ENCODE results near the gene NTN3.
"Not testable (repeated sequence)": the region's sequence is repeated elsewhere in the genome, so short reads cannot be mapped to it uniquely, and the experiment has no call there.

NTN3 gene

DNA sequence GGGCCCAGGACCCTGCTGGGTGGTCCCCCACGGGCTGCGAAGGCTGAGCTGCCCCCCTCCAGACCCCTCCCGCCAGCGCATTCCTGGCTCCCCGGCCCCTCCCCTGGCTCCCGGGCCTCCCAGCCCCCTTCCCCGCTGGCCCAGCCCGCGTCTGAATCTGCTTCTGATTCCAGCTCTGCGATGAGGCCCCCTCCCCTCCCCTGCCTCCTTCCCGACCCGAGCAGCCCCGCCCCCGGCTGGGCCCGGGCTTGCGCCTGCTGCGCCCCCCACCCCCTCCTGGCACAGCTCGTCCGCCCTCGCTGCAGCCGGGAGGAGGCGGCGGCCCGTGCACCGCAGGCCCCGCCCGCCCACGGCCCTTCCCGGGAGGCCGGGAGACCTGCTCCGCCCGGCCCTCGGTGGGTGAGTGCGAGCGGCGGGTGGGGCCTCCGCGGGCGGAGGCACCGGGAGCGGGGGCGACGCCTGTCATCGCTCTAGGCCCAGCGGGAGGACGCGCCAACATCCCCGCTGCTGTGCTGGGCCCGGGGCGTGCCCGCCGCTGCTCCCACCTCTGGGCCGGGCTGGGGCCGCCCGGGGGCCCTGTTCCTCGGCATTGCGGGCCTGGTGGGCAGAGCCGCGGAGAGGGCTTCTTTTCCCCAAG lies at the start of gene NTN3:
Gene NTN3, plus strand, starts transcription at position 282 of the 637 bp plus-strand sequence. CDS start 405 bp downstream, outside the sequence.
- DNase-seq (ENCODE audit: low read depth): no peak

DNA sequence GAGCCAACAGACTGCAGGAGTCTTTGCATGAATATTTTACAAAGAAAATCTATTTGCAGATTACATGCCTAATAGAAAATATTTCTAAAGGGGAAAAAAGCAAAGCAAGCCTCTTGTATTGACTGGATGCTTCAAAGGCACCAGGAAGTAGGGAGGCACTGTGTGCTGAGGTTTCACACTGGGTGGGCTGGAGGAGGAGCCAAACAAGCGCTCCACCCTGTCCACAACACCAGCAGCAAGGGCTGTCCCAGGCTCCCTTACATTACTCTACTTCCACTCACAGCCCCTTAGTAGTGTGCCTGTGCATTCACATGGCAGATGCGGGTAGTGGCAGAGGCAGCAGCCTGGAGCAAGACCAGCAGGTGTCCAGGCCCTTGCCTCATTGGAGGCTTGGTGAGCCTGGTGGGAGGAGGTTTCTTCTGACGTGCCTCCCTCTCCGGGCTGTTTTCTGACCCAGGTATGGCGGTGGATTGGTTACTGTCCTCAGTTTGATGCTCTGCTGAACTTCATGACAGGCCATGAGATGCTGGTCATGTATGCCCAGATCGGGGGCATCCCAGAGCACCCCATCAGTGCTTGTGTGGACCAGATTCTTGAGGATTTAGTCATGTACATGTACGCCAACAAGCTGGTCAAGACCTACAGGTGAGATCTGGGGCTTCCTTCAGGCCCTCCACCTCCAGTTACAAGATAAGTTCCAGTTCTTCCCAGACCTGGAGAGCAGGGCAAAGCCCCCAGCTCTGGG lies 48.8 kb upstream of the NTN3 start:
- no peak for DNase-seq (ENCODE audit: low read depth)

- no peak for DNase-seq (ENCODE audit: low read depth)
Observed at GRCh38 chr16:2424061-2425007, 46.8 kb upstream of the NTN3 start.

GRCh38 chr16:2425008-2425518 lies 46.0 kb upstream of the NTN3 start:
- no peak for DNase-seq (ENCODE audit: low read depth)

GRCh38 chr16:2425825-2426430 lies 45.2 kb upstream of the NTN3 start:
- DNase-seq (ENCODE audit: low read depth): no peak

DNA sequence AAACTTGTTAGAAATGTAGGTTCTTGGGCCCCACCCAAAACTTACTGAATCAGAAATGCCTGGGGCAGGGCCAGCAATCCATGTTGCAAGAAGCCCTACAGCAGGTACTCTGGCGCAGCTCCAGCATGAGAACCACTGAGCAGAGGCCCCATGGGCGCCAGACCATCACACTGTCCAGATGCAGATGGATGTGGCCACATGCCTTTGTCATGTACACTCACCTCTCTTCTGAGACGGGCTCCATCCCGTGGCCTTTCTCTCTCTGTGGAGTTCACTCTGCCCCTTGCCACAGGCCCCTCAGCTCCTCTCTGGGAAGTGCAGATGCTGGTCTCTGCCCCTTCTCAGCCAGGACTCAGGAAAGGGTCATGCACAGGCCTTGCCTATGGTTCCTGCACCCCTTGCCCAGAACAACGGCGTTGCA lies 44.1 kb upstream of the NTN3 start:
- DNase-seq (ENCODE audit: low read depth): no peak

- no peak for DNase-seq (ENCODE audit: low read depth)
Observed at GRCh38 chr16:2427526-2427925, 43.6 kb upstream of the NTN3 start.

DNA sequence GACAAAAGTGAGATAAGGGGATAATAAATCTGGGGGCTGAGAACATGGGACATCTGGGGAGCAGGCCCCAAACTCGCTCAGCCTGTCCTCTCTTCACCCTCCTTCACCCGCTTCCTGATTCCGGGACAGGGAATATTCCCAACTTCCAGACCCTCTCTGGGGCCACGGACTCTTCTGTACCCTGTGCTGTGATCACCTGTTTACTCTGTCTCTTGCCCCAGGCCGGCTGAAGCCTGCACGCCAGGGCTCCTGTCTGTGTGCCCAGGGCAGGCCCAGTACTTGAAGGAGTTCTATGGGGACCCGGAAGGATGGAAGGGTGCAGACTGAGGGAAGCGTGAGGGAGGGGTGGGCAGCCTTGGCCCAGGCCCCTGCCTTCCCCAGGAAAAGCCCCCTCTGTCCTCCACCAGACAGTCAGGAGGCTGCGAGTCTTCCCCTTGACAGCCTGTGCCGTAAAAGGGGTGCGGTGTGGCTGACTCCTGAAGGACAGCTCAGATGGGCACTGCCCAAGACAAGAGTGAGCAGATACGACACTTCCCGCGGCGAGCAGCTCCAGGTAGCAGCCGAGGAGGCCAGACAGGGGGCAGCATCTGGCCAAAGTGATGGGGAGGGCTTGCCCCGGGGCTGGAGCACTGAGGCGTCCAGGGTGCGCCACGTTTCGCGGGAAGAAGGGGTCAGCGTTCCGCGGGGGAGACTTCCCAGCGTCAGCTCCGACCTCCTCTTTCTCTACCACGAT lies 42.9 kb upstream of the NTN3 start:
- no peak for DNase-seq (ENCODE audit: low read depth)

GRCh38 chr16:2428784-2429033 lies 42.4 kb upstream of the NTN3 start:
- DNase-seq (ENCODE audit: low read depth): peak; percentile 15

DNA sequence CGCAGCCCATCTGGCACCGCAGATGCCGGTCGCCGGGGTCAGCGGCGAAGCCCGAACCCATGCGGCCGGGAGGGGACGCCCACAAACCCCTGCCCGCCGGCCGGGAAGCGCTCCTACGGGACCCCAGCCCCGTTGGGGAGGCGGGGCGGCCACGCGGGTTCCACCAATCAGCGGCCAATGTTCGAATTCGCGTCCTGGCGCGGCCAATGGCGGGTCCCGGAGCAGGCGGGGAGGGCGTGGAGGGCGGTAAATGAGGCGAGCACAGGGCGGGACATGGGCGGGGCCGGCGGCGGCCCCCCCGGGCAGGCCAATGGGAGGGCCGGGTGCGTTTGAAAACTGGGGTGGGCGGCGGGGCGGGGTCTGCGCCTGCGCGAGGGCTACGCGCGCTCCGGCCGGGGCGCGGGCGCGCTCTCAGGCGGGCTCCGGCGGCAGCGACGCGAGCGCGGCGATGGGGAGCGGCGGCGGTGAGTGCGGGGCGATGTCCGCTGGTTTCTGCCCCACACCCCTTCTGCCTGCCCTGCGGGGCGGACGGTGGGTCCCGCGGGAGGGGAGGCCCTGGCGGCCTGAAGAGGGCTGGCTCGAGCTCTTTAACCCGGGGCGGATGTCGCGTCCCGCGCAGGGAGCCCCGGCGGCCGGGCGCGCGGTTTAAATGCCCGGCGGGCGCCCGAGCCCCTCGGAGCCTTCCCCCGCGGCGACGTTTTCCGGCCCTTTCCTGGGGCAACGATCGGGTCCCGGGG lies 41.9 kb upstream of the NTN3 start, which contains the start of gene CCNF:
Gene CCNF, plus strand, starts transcription at position 414 of the 737 bp plus-strand sequence. Its CDS starts 35 bp downstream, at position 449.
- peak; percentile 99 for DNase-seq (ENCODE audit: low read depth)

DNA sequence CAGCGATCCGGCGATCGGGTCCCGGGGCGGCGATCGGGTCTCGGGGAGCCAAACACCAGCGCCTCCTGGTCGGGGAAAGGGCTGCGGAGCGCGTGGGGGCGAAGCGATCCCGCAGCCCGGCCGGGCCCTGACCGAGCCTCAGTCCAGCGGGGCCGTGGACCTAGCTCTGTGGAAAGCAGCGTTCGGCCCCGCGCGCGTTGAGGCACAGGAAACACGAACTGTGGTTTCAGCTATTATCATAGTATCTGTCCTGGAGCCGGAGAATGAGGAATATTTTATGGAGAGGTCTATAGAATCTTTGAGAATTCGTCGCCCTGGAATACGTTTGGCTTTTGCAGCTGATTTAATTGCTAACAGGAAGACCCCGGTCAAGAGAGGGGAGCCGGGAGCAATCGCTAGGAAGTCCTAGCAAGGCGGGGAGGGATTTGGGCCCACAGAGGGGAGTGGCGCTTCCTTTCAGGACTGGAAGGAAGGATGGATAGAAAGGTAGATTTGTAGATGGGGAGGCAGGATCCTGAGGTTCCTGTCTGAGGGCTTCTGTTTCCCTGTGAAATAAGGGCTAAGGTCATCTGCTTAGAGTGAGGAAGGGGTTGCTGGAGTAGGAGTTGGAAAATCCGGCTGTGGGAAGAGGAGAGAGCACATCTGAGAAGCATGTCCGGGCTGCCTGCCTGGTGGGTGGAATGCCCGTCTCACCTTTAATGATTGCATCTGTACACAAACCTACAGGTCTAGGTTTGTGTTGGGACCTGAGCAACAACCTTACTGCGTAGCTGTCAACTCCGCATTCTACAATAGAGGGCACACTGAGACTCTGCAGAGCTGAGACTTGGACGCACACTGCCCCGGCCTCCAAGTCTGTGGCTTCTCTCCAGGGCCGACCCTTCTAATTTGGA lies 41.1 kb upstream of the NTN3 start:
- no peak for DNase-seq (ENCODE audit: low read depth)

GRCh38 chr16:2432286-2432685 lies 38.8 kb upstream of the NTN3 start:
- no peak for DNase-seq (ENCODE audit: low read depth)

GRCh38 chr16:2432801-2433505 lies 38.1 kb upstream of the NTN3 start:
- DNase-seq (ENCODE audit: low read depth): no peak

GRCh38 chr16:2435236-2435635 lies 35.9 kb upstream of the NTN3 start:
- not testable (repeated sequence) for DNase-seq (ENCODE audit: low read depth)

DNA sequence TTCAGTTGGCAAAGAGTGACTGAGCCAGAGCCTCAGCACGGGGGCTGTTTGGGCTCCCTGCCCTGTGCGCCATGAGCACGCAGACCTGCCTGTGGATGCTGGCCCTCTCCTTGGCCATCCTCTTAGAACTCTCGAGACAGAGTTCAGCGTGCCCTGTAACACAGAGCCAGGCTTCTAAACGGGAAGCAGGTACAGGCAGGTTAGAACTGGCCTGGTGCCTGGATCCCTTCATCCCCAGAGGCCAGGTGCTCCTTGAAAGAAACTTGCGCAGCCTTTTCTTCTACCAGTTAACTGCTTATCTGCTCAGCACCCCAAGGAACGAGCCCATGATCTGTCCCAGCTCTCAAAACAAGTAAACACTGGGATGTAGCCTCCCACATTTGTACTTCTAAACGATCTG lies 35.0 kb upstream of the NTN3 start:
- no peak for DNase-seq (ENCODE audit: low read depth)

DNA sequence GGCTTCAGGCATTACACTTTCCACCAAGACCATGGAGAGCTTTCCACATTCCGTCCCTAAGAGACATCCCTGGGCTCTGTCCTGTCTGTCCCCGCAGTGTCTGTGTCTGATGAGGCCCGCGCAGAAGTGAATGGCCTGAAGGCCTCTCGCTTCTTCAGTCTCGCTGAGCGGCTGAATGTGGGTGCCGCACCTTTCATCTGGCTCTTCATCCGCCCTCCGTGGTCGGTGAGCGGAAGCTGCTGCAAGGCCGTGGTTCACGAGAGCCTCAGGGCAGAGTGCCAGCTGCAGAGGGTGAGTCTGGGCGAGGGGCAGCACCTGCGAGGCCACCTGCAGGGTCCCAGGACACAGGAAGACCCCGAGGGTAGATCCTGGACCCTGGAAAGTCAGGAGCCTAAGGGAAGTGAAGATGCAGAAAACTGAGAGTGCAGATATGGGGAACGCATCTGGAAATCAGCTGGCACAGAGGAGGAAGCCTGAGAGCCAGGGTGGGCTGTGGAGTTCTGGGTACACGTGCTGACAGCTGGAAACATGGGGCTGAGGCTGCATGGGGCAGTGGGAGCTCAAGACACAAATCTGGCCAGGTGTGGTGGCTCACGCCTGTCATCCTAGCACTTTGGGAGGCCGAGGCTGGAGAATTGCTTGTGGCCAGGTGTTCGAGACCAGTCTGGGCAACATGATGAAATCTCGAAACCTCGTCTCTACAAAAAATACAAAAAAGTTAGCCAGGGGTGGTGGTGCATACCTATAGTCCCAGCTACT lies 33.9 kb upstream of the NTN3 start:
- no peak for DNase-seq (ENCODE audit: low read depth)

DNA sequence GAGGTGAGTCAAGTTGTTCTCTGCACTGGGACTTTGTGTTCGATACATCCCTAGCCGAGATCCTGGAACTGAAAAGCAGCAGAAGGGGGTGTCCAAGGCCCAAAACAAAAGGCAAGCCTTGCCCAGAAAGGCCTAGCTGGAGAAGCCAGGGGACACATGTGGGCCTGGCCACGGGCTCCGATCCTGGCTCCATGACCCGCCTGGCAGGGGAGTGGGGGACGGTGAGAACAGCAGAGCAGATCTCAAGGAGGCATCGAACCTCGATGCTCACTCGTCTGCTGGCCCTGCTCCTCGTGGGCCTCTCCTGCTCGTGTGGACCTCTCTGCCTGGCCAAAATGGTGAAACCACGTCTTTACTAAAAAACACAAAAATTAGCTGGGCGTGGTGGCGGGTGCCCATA lies 33.0 kb upstream of the NTN3 start:
- no peak for DNase-seq (ENCODE audit: low read depth)

DNA sequence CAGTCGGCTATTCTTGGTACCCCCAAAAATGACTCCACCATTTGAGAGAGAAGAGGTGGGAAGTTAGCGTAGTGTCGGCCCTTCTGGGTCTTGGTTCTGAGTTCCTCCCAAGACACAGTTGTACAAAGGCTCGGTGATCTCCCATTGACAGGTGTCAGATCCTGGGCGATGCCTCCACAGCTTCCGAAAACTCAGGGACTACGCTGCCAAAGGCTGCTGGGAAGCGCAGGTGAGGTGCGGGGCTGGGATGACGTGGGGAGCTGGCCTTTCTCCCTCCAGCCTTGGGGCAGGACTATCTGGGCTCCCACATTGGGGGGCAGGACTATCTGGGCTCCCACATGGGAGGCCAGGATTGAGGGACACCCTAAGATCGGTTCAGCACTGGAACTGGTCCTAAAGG lies 31.5 kb upstream of the NTN3 start:
- DNase-seq (ENCODE audit: low read depth): no peak

Measured in activated T-cell treated with anti-CD3 and anti-CD28 coated beads for 48 hours (primary cell).